GM21423 (cell line): ENCODE data around the gene CD300E.

Experiments
- ATAC-seq: cut with Tn5 transposase; IDR thresholded peaks from one replicate; pipeline ENCODE4 v1.9.1; 2021; ENCODE audit warnings: mild to moderate bottlenecking, moderate library complexity; ENCODE audit not compliant: unreplicated experiment

The CD300E gene

DNA sequence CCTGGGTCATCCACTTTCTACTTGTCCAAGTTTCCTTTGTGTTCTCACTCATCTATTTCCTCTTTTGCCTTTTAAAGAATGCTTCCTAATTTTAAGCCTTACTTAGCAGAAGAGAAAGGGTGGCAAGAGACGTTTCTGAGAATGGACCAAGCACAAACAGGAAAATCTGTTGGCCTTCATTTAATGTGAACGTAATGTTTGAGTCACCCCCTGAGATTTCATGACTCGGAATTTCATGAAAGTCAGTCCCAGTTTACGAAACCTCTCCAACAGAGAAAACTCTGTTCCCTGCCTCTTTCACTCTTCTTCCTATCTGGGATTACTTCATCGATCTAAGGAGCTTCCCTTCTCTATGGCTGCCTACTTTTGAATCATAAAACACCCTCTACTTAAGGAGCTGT is at the start of gene CD300E:
TSS of gene CD300E (minus strand) at position 46 of the 401 bp plus-strand sequence. CDS start 117 bp downstream, outside the sequence.
- no peak for ATAC-seq

- no peak for ATAC-seq
Observed at GRCh38 chr17:74671031-74671771, 47.7 kb upstream of the CD300E start.

DNA sequence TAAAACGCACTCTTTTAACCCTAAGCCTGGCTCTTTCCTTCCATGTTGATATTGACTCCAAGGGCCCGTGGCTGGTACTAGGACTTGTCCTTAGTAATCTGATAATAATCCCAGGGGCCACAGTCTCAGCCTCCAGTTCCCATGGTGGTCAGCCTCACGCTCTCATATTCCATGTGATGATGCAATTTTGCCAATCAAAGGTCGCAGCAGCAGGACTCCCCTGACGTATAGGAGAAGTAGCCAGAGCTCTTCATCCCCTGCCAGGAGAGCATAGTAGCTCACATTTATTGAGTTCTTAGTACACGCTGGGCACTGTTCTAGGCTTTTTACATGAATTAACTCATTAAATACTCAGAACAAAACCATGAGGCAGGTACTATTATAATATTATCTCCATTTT is 46.8 kb upstream of the CD300E start:
- ATAC-seq: no peak

GRCh38 chr17:74663561-74663960 is 40.0 kb upstream of the CD300E start:
- ATAC-seq: no peak

GRCh38 chr17:74659889-74660288 is 36.4 kb upstream of the CD300E start:
- ATAC-seq: no peak

- no peak for ATAC-seq
Observed at GRCh38 chr17:74658620-74659019, 35.1 kb upstream of the CD300E start.

GRCh38 chr17:74654742-74655141 is 31.2 kb upstream of the CD300E start:
- ATAC-seq: no peak

DNA sequence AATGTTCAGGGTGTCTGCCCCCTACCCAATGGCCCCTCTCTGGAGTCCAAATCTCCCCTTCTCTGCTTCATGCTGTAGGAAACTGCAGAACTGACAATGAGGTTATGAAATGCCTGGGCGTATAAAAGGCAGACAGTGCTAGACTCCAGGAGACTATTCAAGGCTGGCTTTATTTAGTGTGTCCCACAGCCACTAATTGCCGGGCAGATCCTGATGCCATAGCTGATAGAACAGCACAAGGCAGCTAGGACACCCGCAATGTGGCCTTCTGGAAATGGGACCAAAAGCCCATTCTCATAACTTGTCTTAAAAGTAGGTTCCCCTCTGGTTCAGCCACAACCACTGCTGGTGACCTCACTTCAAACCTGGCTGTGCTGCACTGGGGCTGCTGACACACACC is 28.5 kb upstream of the CD300E start:
- ATAC-seq: no peak

DNA sequence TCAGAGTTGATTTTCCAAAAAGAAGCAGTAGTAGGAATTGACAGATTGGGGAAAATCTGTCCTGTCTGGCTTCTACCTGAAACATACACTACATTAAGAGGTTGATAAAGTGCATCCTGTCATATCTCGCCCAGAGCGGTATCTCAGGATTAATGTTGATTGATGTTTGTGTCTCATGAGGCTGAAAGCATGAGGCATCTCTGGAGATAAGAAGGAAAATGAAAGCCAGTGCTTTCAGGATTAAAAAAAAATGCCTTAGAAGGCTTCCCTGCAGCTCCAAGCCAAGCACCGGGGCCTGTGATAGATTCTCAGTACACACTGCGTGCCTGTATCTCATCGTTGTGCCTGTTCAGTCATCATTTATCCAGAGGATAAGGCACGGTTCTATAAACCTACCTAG is 26.4 kb upstream of the CD300E start:
- no peak for ATAC-seq

GRCh38 chr17:74647871-74648672 is 24.5 kb upstream of the CD300E start:
- no peak for ATAC-seq

DNA sequence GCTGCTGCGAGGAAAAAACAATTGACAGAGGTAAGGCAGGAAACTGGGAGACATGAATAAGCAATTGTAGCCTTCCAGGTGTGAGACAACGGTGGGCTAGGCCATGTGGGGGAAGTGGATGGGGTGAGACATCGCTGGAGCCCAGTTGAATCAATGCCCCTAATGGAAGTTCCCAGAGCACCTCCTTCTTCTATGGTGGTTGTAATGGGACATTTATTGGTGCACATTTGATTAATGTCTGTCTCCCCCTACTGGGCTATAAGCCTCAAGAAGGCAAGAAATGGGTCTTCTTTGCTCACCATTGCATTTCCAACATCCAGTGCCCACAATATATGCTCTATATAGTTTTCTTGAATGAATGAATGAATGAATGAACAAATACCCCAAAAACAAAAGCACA is 22.7 kb upstream of the CD300E start:
- no peak for ATAC-seq

DNA sequence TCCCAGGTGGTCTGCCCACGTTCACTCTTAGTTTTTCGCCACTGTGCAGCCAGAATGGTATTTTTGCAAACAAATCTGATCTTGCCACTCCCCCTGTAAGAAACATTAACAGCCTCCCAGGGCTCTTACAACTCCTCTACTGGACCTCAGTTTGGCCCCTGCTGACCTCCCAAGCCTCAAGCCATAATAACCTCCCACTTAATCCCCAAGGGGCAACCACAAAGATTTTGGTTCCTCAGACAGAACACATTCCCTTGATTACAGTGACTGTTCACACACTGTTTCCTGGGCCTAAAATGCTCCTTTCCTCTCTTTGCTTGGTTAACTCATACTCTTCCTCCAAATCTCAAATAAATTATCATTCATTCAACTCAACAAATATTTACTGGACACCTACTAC is 21.5 kb upstream of the CD300E start:
- no peak for ATAC-seq

DNA sequence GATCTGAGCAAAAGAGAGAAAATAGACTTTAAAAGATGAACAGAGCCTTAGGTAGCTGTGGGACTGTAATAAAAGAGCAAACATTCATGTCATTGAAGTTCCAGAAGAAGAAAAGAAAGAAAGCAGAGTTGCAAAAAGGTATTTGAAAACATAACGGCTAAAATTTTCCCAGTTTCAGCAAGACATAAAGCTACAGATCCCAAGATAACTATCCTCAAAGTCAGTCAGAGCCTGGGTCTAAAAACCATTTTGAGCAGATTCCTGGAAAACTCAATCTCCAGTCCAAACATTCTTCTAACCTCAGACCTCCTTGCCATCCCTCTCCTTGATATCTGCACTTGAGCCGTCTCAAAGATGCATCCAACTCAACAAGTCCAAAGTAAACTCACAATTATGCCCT is 20.9 kb upstream of the CD300E start:
- no peak for ATAC-seq

DNA sequence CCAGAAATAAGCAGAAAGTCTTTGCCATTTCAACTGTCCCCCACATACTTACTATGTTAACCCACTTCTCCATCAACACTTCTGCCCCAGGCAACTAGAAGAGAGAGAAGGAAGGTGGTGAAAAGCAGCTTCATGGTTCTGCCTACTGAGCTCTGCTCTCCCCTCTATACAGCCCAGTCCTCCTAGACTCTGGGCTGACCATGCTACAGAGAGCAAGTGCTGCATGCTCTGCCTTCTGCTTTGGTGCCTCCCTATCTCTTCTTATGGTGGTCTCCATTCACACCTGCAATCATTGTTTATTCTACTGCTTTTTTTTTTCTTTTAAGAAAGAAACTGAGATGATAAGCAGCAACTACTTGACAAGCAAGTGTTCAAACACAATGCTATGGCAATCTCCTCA is 20.3 kb upstream of the CD300E start:
- no peak for ATAC-seq

GRCh38 chr17:74642995-74643394 is 19.5 kb upstream of the CD300E start:
- ATAC-seq: no peak

DNA sequence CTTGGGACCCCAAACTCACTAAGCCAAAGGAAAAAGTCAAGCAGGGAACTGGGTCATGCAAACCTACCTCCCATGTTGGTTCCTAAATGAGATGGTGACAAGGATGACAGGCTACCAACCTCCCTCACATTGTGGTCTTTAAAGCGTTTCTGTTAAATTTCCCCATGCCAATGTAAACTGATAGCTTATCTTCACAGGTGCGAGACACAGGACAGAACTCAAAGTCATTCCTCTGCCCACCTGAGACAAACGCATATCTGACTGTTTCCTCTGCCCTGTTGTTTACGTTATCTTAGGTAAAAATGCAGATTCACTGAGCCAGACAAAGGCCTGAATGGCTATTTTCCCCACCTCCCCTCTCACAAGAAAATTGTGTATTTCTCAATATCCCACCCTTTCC is 19.0 kb upstream of the CD300E start:
- ATAC-seq: no peak

- ATAC-seq: no peak
Observed at GRCh38 chr17:74641958-74642298, 18.4 kb upstream of the CD300E start.

DNA sequence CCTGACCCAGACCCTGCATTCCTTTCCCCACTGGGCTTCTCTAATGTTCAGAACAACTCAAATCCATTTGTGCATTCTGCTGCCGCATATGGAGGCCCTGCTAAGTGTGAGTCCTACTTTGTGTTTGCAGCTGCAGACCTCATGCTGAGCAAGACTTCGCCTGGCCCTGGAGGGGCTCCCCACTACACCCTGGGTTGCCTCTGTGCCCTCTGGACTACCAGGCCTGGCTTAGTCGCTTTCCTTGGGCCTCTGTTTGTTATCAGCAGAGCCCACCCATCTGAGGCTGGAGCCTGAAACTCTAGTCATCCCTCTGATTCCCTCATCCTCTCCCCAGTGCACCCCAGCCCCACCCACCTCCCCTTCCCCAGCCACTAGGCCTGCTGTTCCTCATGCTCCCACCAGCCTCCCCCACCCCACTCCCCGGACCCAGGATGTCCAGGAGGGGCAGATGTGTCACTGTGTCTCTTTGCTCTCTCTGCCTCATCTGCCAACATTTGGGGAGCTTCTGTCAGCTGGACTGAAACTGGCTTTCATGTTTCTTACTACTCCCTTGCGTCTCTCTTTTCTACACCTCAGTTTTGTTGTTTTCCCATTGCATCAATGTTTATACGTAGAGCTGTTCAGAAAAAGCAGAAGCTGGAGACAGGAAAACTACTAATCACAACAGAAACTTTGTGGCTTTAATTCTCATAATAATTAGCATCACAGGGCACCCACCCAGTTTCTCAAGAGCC is 17.9 kb upstream of the CD300E start:
- ATAC-seq: no peak

DNA sequence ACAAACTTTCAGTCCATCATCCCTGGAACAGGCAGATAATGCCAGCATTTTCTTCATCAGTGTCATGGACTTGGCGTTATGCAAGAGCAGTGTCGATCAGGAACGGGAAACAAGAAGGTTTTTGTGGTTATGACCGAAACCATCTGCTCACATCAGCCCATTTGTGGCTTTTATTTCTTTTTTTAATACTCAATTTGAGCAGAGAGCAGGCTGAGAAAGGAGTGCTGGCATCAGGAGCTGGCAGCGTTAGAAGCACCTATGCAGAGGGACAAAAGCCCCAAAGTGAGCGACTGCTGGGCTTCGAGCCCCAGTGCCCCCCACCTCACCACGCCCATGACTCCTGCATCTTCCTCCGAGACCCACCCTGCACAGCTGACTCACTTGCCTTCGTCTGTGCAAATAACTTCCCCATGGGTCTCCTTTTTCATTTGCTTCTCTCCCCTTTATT is 16.2 kb upstream of the CD300E start:
- ATAC-seq: no peak

DNA sequence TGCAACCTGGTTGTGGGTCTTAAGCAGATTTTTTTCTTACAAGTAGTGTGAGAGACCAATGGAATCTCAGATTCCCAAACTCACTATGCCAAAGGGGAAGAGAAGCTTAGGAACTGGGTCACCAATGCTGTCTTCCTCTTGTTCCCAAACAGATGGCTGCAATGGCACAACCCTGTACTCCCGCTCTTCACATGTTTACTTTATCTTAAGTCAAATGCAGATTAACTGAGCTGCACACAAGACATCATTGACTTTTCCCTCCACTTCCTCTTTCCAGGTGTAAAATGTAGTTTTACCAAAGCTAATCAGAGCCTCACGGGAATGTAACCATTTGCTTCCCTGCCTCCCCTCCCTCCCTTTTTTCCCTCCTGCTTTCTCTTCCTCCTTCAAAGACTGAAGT is 14.4 kb upstream of the CD300E start:
- ATAC-seq: no peak

DNA sequence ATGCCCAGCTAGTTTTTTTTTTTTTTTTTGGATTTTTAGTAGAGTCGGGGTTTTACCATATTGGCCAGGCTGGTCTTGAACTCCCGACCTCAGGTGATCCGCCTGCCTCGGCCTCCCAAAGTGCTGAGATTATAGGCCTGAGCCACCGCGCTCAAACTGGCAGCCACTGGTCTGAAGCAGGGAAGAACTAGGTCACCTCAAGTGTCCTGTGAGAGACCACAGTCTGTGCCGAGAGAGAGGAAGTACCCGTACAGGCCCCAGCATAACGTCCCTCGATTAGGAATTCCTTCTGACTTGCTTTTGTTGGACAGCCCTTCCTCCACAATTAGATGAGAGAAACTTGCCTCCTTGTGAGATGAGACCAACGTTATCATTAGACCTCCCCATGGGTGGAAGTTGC is 13.7 kb upstream of the CD300E start:
- ATAC-seq: no peak
